IMR-90 (cell line): Measurements from ENCODE around the gene ADARB2. TPM values are rescaled to one million over a fixed set of nuclear protein-coding genes. Genes with fewer than 3 reads are reported as not detected.

Experiments used
- ATAC-seq: fragments of 200-7000 bp; cut with Tn5 transposase; 2 replicates; pipeline ENCODE4 v1.9.1; 2020; ENCODE audit warnings: low read depth, mild to moderate bottlenecking, moderate library complexity
- BruUV-seq: library from RNA; stranded (reverse); fragments of 400-500 nt; replicated peaks from 2 replicates; lab custom pipeline; 2021; lab: Mats Ljungman, UMichigan
- CTCF ChIA-PET: fragments of 300-600 bp; formaldehyde crosslinking; extraction: SDS; loops from one replicate; lab custom pipeline; 2021; ENCODE audit warnings: antibody characterized with exemption; lab: Yijun Ruan, JAX
- POLR2A ChIA-PET: fragments of 300-600 bp; sonication (Branson Sonifier 250); formaldehyde crosslinking; loops from one replicate; lab custom pipeline; 2022; ENCODE audit warnings: antibody characterized with exemption; ENCODE audit not compliant: unreplicated experiment; lab: Charles Lee
- DNase-seq: peaks from one replicate; pipeline ENCODE4 v3.0.0; 2013
- H2AFZ ChIP-seq: replicated peaks from 2 replicates; pipeline ENCODE3; 2013; ENCODE audit warnings: low read length, mild to moderate bottlenecking; ENCODE audit not compliant: poor library complexity
- H2AK5ac ChIP-seq: 2 replicates; pipeline ENCODE4 v1.6.1; 2013; ENCODE audit warnings: low read depth, low read length, inconsistent platforms
- H2AK9ac ChIP-seq: replicated peaks from 2 replicates; pipeline ENCODE3; 2013; ENCODE audit warnings: mild to moderate bottlenecking, low read depth, low read length, moderate library complexity; ENCODE audit not compliant: poor library complexity
- H2BK120ac ChIP-seq: 2 replicates; pipeline ENCODE4 v1.6.1; 2013; ENCODE audit warnings: low read depth, low read length, inconsistent platforms
- H2BK15ac ChIP-seq: 3 replicates; pipeline ENCODE4 v1.6.1; 2013; ENCODE audit warnings: low read depth, low read length, inconsistent platforms
- H2BK20ac ChIP-seq: 2 replicates; pipeline ENCODE4 v1.6.1; 2013; ENCODE audit warnings: low read depth, mild to moderate bottlenecking, inconsistent platforms, low read length, moderate library complexity
- H2BK5ac ChIP-seq: 2 replicates; pipeline ENCODE4 v1.6.1; 2013; ENCODE audit warnings: mild to moderate bottlenecking, low read depth, low read length, inconsistent platforms; ENCODE audit not compliant: poor library complexity, severe bottlenecking
- H3K14ac ChIP-seq: replicated peaks from 2 replicates; pipeline ENCODE4 v1.6.1; 2013; ENCODE audit warnings: low read depth, low read length, inconsistent platforms
- H3K18ac ChIP-seq: 2 replicates; pipeline ENCODE4 v1.6.1; 2013; ENCODE audit warnings: low read depth, low read length, control low read depth
- H3K23ac ChIP-seq: 2 replicates; pipeline ENCODE4 v1.6.1; 2013; ENCODE audit warnings: low read depth, low read length, inconsistent platforms
- H3K27ac ChIP-seq: 2 replicates; pipeline ENCODE4 v1.5.1; 2013; ENCODE audit warnings: mild to moderate bottlenecking, control low read depth, low read length; ENCODE audit not compliant: insufficient read depth
- H3K27me3 ChIP-seq: 2 replicates; pipeline ENCODE4 v1.6.1; 2013; ENCODE audit warnings: low read length; ENCODE audit not compliant: control insufficient read depth, insufficient read depth
- H3K36me3 ChIP-seq: 2 replicates; pipeline ENCODE4 v1.6.1; 2013; ENCODE audit warnings: low read length, mixed read lengths; ENCODE audit not compliant: control insufficient read depth, insufficient read depth
- H3K4ac ChIP-seq: 2 replicates; pipeline ENCODE4 v1.6.1; 2013; ENCODE audit warnings: low read depth, low read length, inconsistent platforms
- H3K4me1 ChIP-seq: 2 replicates; pipeline ENCODE4 v1.6.1; 2013; ENCODE audit warnings: low read length, mixed read lengths; ENCODE audit not compliant: control insufficient read depth, insufficient read depth
- H3K4me2 ChIP-seq: 2 replicates; pipeline ENCODE4 v1.6.1; 2013; ENCODE audit warnings: low read depth, mild to moderate bottlenecking, control low read depth, low read length, moderate library complexity
- H3K4me3 ChIP-seq: 2 replicates; pipeline ENCODE4 v1.5.1; 2013; ENCODE audit warnings: low read depth, mild to moderate bottlenecking, control low read depth, low read length, moderate library complexity; ENCODE audit not compliant: insufficient read depth
- H3K56ac ChIP-seq: 2 replicates; pipeline ENCODE4 v1.6.1; 2013; ENCODE audit warnings: low read length, inconsistent platforms; ENCODE audit not compliant: insufficient read depth; ENCODE audit errors: extremely low read depth
- H3K79me1 ChIP-seq, 2 experiments: 2 replicates each; pipeline ENCODE4 v1.6.1; 2013; ENCODE audit warnings: low read length in 2 of 2, inconsistent platforms in 1 of 2, low read depth in 1 of 2
- H3K9ac ChIP-seq: 2 replicates; pipeline ENCODE4 v1.6.1; 2013; ENCODE audit warnings: low read depth, low read length, control low read depth
- H3K9me1 ChIP-seq: 2 replicates; pipeline ENCODE4 v1.6.1; 2013; ENCODE audit warnings: low read length, inconsistent platforms; ENCODE audit not compliant: insufficient read depth
- H3K9me3 ChIP-seq: 2 replicates; pipeline ENCODE4 v1.6.1; 2013; ENCODE audit warnings: low read length; ENCODE audit not compliant: control insufficient read depth, insufficient read depth
- H4K20me1 ChIP-seq: 2 replicates; pipeline ENCODE4 v1.6.1; 2013; ENCODE audit warnings: low read length, inconsistent platforms; ENCODE audit not compliant: insufficient read depth
- H4K5ac ChIP-seq: 2 replicates; pipeline ENCODE4 v1.6.1; 2013; ENCODE audit warnings: mild to moderate bottlenecking, low read depth, low read length, control low read depth
- H4K8ac ChIP-seq, 2 experiments: 2 replicates each; pipeline ENCODE4 v1.6.1; 2013; ENCODE audit warnings: low read depth in 2 of 2, low read length in 2 of 2, control low read depth in 1 of 2, inconsistent platforms in 1 of 2
- H4K91ac ChIP-seq: 2 replicates; pipeline ENCODE4 v1.6.1; 2013; ENCODE audit warnings: low read depth, low read length, inconsistent platforms; ENCODE audit not compliant: insufficient read depth
- CEBPB ChIP-seq: IDR thresholded peaks from 2 replicates; pipeline ENCODE4 v1.6.1; 2012; ENCODE audit warnings: low read depth, low read length, improper control_type of control experiment
- CHD1 ChIP-seq: IDR thresholded peaks from 2 replicates; pipeline ENCODE4 v1.6.1; 2012; ENCODE audit warnings: low read depth, low read length, improper control_type of control experiment
- CTCF ChIP-seq: conservative IDR thresholded peaks from 2 replicates; pipeline ENCODE4 v1.5.1; 2012; ENCODE audit warnings: mild to moderate bottlenecking, low read depth, low read length, improper control_type of control experiment
- ELK1 ChIP-seq: fragments of 150-350 bp; IDR thresholded peaks from 2 replicates; pipeline ENCODE4 v1.6.1; 2016; ENCODE audit warnings: low read depth, mild to moderate bottlenecking, low read length, moderate library complexity, borderline replicate concordance
- MAFK ChIP-seq: IDR thresholded peaks from 2 replicates; pipeline ENCODE4 v1.6.1; 2012; ENCODE audit warnings: low read depth, low read length, improper control_type of control experiment
- NFE2L2 ChIP-seq: fragments of 150-350 bp; IDR thresholded peaks from 2 replicates; pipeline ENCODE4 v1.6.1; 2016; ENCODE audit warnings: low read depth, mild to moderate bottlenecking, low read length
- RCOR1 ChIP-seq: IDR thresholded peaks from 2 replicates; pipeline ENCODE4 v1.6.1; 2012; ENCODE audit warnings: mild to moderate bottlenecking, low read length, improper control_type of control experiment; ENCODE audit not compliant: insufficient replicate concordance
- SMC3 ChIP-seq: fragments of 150-350 bp; IDR thresholded peaks from 2 replicates; pipeline ENCODE4 v1.6.1; 2016; ENCODE audit warnings: low read depth, mild to moderate bottlenecking, antibody characterized with exemption, low read length, moderate library complexity
- USF2 ChIP-seq: fragments of 150-350 bp; IDR thresholded peaks from 2 replicates; pipeline ENCODE4 v1.6.1; 2017; ENCODE audit warnings: mild to moderate bottlenecking, antibody characterized with exemption, low read length, low read depth
- WGBS, 2 experiments: methylation state at CpG; one replicate each; pipeline versions ENCODE4 v1.1.5 to v1.1.7; 2013; ENCODE audit warnings: missing lambda C conversion rate in 2 of 2; ENCODE audit not compliant: insufficient read length in 1 of 2; ENCODE audit errors: extremely low coverage in 2 of 2; 5-methylcytosine and 5-hydroxymethylcytosine counted together
- dilution Hi-C: fragments of 300-500 bp; cut with HindIII; formaldehyde crosslinking; loops from one replicate; pipeline ENCODE4 v1.14.3; 2018; ENCODE audit warnings: low sequenced_read_pairs; ENCODE audit not compliant: unreplicated experiment
- in situ Hi-C: fragments of 300-500 bp; cut with MboI; formaldehyde crosslinking; loops from 3 replicates; pipeline ENCODE4 v1.14.3; 2019; ENCODE audit warnings: low sequenced_read_pairs, inconsistent platforms, mixed read lengths
- intact Hi-C: fragments of 100-400 bp; cut with micrococcal nuclease; formaldehyde crosslinking; loops from 2 replicates; pipeline ENCODE4 v1.10.0; 2022
- polyA plus RNA-seq, 3 experiments: library from polyadenylated mRNA; depleted of rRNA; stranded (reverse); fragments of >200 nt; gene quantifications; 2 replicates each; pipeline ENCODE4 v1.2.3, GENCODE V29; 2012; ENCODE audit warnings: low replicate concordance in 1 of 3
- total RNA-seq: library from RNA; depleted of rRNA; stranded (reverse); fragments of >200 nt; gene quantifications from 2 replicates; pipeline ENCODE4 v1.2.3, GENCODE V29; 2012

Gene ADARB2
- total and polyA plus RNA-seq, 2 of the 4 experiments (the other 2 are of a cell fraction), result not detected

DNA sequence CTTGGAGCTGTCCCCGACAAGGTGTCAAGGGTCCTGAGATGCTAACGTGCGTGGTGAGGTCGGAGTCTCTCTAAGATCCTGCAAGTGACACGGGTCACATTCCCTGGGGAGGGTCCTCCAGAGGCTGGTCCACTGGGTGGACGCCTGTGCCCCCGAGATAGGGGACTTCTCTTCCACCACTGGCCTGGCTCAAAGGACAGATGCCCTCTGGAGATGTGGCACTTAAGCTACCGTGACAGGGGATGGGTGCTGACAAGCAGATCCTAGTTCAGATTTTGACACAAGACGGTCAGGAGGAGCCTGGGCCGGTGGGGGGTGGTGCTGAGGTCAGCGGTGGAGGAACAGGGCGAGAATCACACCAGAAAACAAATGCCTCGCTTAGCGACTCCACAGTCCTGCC, 178.0 kb downstream of the ADARB2 start:
- in situ Hi-C loops, result no loop called here
- Histone ChIP-seq H2AFZ (no peak overlapping the region), H2AK9ac (no peak overlapping the region), H2BK5ac (no peak overlapping the region), H2BK120ac (no peak overlapping the region), H4K91ac (no peak overlapping the region), H3K36me3 (no peaks in the 10 kb centered on the region), H3K56ac (no peak overlapping the region), H4K5ac (no peak overlapping the region), H3K9ac (no peak overlapping the region), H3K27ac (no peak overlapping the region), H3K79me1 (no peaks in the 10 kb centered on the region), H3K14ac (no peak overlapping the region), H2BK20ac (no peak overlapping the region), H3K9me3 (peaks cover 33% of the 10 kb centered on the region), H3K27me3 (no peaks in the 10 kb centered on the region), H2BK15ac (no peak overlapping the region), H2AK5ac (no peak overlapping the region), H4K8ac (no peak overlapping the region), H3K4me2 (no peak overlapping the region), H3K4me1 (no peaks in the 10 kb centered on the region), H4K20me1 (no peaks in the 10 kb centered on the region), H3K23ac (no peak overlapping the region), H3K18ac (no peak overlapping the region), H3K4me3 (no peak overlapping the region), H3K9me1 (no peaks in the 10 kb centered on the region), H3K4ac (no peak overlapping the region)
- ATAC-seq, result no peak
- no TSS peak for BruUV-seq
- DNase-seq, result no peak
- ChIA-PET CTCF (no interaction called here), POLR2A (no interaction called here)
- 14% methylated on average over 1 of the region's 14 CpGs; no CpG with 5 or more reads in 1 of the 2 experiments for WGBS, 2 experiments
- TF ChIP-seq USF2 (no peak), SMC3 (no peak), ELK1 (no peak), CEBPB (no peak), RCOR1 (no peak), MAFK (no peak), NFE2L2 (no peak), CHD1 (no peak), CTCF (no peak)
- dilution Hi-C loops, result no loop called here
- intact Hi-C loops, result no loop called here
